Measurements from ENCODE around the gene LGMN. TPM values are rescaled to one million over a fixed set of nuclear protein-coding genes. Genes with fewer than 3 reads are reported as not detected.

LGMN gene
- total and polyA plus RNA-seq, 2 of the 13 experiments (the other 11 are each of a cell fraction or from before 2014, with no cell fraction given), result 28.9 to 76.4 TPM

GRCh38 chr14:92748259-92749016 lies at the start of gene LGMN (continued):
- no peak for TF ChIP-seq ZBTB34 (CRISPR knock-in tag; IDR thresholded peaks at IDR 0.05)
- no peak for TF ChIP-seq KDM1A (CRISPR knock-in tag; IDR thresholded peaks at IDR 0.05)
- no peak for TF ChIP-seq BRCA1 (CRISPR knock-in tag; IDR thresholded peaks at IDR 0.05)
- TF ChIP-seq ZNF790 (CRISPR knock-in tag; IDR thresholded peaks at IDR 0.05; ENCODE audit: borderline replicate concordance), result 0 out of 2 replicates have a peak, but pooled peaks have one; percentile 78
- 0 out of 2 replicates have a peak, but pooled peaks have one; percentile 38 for TF ChIP-seq CBX5 (CRISPR knock-in tag; IDR thresholded peaks at IDR 0.05; ENCODE audit: borderline replicate concordance)
- no peak for TF ChIP-seq HOXA5 (CRISPR knock-in tag; IDR thresholded peaks at IDR 0.05)
- no peak for TF ChIP-seq RARG (CRISPR knock-in tag; IDR thresholded peaks at IDR 0.05; ENCODE audit: low read depth)
- no peak for TF ChIP-seq MIER3 (CRISPR knock-in tag; IDR thresholded peaks at IDR 0.05; ENCODE audit: borderline replicate concordance)
- no peak; the same call in 1 of the 2 replicates for TF ChIP-seq DMAP1 (CRISPR knock-in tag; IDR thresholded peaks at IDR 0.05)
- TF ChIP-seq NCOA1 (CRISPR knock-in tag; IDR thresholded peaks at IDR 0.05), result no peak
- 0 out of 2 replicates have a peak, but pooled peaks have one; percentile 37 for TF ChIP-seq ZNF274 (CRISPR knock-in tag; IDR thresholded peaks at IDR 0.05)
- no peak for TF ChIP-seq XBP1 (CRISPR knock-in tag; IDR thresholded peaks at IDR 0.05)
- no peak for TF ChIP-seq TAF15 (IDR thresholded peaks at IDR 0.05; ENCODE audit: low read depth, low read length, poor library complexity, severe bottlenecking)
- TF ChIP-seq KLF15 (CRISPR knock-in tag; IDR thresholded peaks at IDR 0.05; ENCODE audit: borderline replicate concordance), result peak; percentile 84; the same call in 1 of the 2 replicates
- peak; percentile 92; the same call in 1 of the 2 replicates for TF ChIP-seq UBTF (CRISPR knock-in tag; IDR thresholded peaks at IDR 0.05)
- peak; percentile 72 for TF ChIP-seq ZGPAT (CRISPR knock-in tag; IDR thresholded peaks at IDR 0.05)
- no peak for TF ChIP-seq ZNF33A (CRISPR knock-in tag; IDR thresholded peaks at IDR 0.05; ENCODE audit: borderline replicate concordance)
- peak; percentile 75 to 89; a peak in 3 of 4 replicates for TF ChIP-seq HMGXB4 (CRISPR knock-in tag; IDR thresholded peaks at IDR 0.05; ENCODE audit: borderline replicate concordance in 1 of 2, low read depth in 1 of 2)
- TF ChIP-seq ATRX (CRISPR knock-in tag; IDR thresholded peaks at IDR 0.05; ENCODE audit: borderline replicate concordance), result no peak
- no peak for TF ChIP-seq HNRNPL (IDR thresholded peaks at IDR 0.05; ENCODE audit: low read depth, low read length)
- no peak for TF ChIP-seq SOX13 (IDR thresholded peaks at IDR 0.05)
- TF ChIP-seq SOX13 (CRISPR knock-in tag; conservative IDR thresholded peaks at IDR 0.05 in 1 of 2, IDR thresholded peaks at IDR 0.05 in 1 of 2), result no peak; a peak in 1 of 4 replicates
